IMR-90 (cell line): Measurements from ENCODE around the gene TMPRSS7. TPM values are rescaled to one million over a fixed set of nuclear protein-coding genes. Genes with fewer than 3 reads are reported as not detected.

ENCODE experiments used
- ATAC-seq: fragments of 200-7000 bp; cut with Tn5 transposase; 2 replicates; pipeline ENCODE4 v1.9.1; 2020; ENCODE audit warnings: low read depth, mild to moderate bottlenecking, moderate library complexity
- BruUV-seq: library from RNA; stranded (reverse); fragments of 400-500 nt; replicated peaks from 2 replicates; lab custom pipeline; 2021; lab: Mats Ljungman, UMichigan
- CTCF ChIA-PET: fragments of 300-600 bp; formaldehyde crosslinking; extraction: SDS; loops from one replicate; lab custom pipeline; 2021; ENCODE audit warnings: antibody characterized with exemption; lab: Yijun Ruan, JAX
- POLR2A ChIA-PET: fragments of 300-600 bp; sonication (Branson Sonifier 250); formaldehyde crosslinking; loops from one replicate; lab custom pipeline; 2022; ENCODE audit warnings: antibody characterized with exemption; ENCODE audit not compliant: unreplicated experiment; lab: Charles Lee
- DNase-seq: peaks from one replicate; pipeline ENCODE4 v3.0.0; 2013
- H2AFZ ChIP-seq: replicated peaks from 2 replicates; pipeline ENCODE3; 2013; ENCODE audit warnings: low read length, mild to moderate bottlenecking; ENCODE audit not compliant: poor library complexity
- H2AK5ac ChIP-seq: 2 replicates; pipeline ENCODE4 v1.6.1; 2013; ENCODE audit warnings: low read depth, low read length, inconsistent platforms
- H2AK9ac ChIP-seq: replicated peaks from 2 replicates; pipeline ENCODE3; 2013; ENCODE audit warnings: mild to moderate bottlenecking, low read depth, low read length, moderate library complexity; ENCODE audit not compliant: poor library complexity
- H2BK120ac ChIP-seq: 2 replicates; pipeline ENCODE4 v1.6.1; 2013; ENCODE audit warnings: low read depth, low read length, inconsistent platforms
- H2BK15ac ChIP-seq: 3 replicates; pipeline ENCODE4 v1.6.1; 2013; ENCODE audit warnings: low read depth, low read length, inconsistent platforms
- H2BK20ac ChIP-seq: 2 replicates; pipeline ENCODE4 v1.6.1; 2013; ENCODE audit warnings: low read depth, mild to moderate bottlenecking, inconsistent platforms, low read length, moderate library complexity
- H2BK5ac ChIP-seq: 2 replicates; pipeline ENCODE4 v1.6.1; 2013; ENCODE audit warnings: mild to moderate bottlenecking, low read depth, low read length, inconsistent platforms; ENCODE audit not compliant: poor library complexity, severe bottlenecking
- H3K14ac ChIP-seq: replicated peaks from 2 replicates; pipeline ENCODE4 v1.6.1; 2013; ENCODE audit warnings: low read depth, low read length, inconsistent platforms
- H3K18ac ChIP-seq: 2 replicates; pipeline ENCODE4 v1.6.1; 2013; ENCODE audit warnings: low read depth, low read length, control low read depth
- H3K23ac ChIP-seq: 2 replicates; pipeline ENCODE4 v1.6.1; 2013; ENCODE audit warnings: low read depth, low read length, inconsistent platforms
- H3K27ac ChIP-seq: 2 replicates; pipeline ENCODE4 v1.5.1; 2013; ENCODE audit warnings: mild to moderate bottlenecking, control low read depth, low read length; ENCODE audit not compliant: insufficient read depth
- H3K27me3 ChIP-seq: 2 replicates; pipeline ENCODE4 v1.6.1; 2013; ENCODE audit warnings: low read length; ENCODE audit not compliant: control insufficient read depth, insufficient read depth
- H3K36me3 ChIP-seq: 2 replicates; pipeline ENCODE4 v1.6.1; 2013; ENCODE audit warnings: low read length, mixed read lengths; ENCODE audit not compliant: control insufficient read depth, insufficient read depth
- H3K4ac ChIP-seq: 2 replicates; pipeline ENCODE4 v1.6.1; 2013; ENCODE audit warnings: low read depth, low read length, inconsistent platforms
- H3K4me1 ChIP-seq: 2 replicates; pipeline ENCODE4 v1.6.1; 2013; ENCODE audit warnings: low read length, mixed read lengths; ENCODE audit not compliant: control insufficient read depth, insufficient read depth
- H3K4me2 ChIP-seq: 2 replicates; pipeline ENCODE4 v1.6.1; 2013; ENCODE audit warnings: low read depth, mild to moderate bottlenecking, control low read depth, low read length, moderate library complexity
- H3K4me3 ChIP-seq: 2 replicates; pipeline ENCODE4 v1.5.1; 2013; ENCODE audit warnings: low read depth, mild to moderate bottlenecking, control low read depth, low read length, moderate library complexity; ENCODE audit not compliant: insufficient read depth
- H3K56ac ChIP-seq: 2 replicates; pipeline ENCODE4 v1.6.1; 2013; ENCODE audit warnings: low read length, inconsistent platforms; ENCODE audit not compliant: insufficient read depth; ENCODE audit errors: extremely low read depth
- H3K79me1 ChIP-seq, 2 experiments: 2 replicates each; pipeline ENCODE4 v1.6.1; 2013; ENCODE audit warnings: low read length in 2 of 2, inconsistent platforms in 1 of 2, low read depth in 1 of 2
- H3K9ac ChIP-seq: 2 replicates; pipeline ENCODE4 v1.6.1; 2013; ENCODE audit warnings: low read depth, low read length, control low read depth
- H3K9me1 ChIP-seq: 2 replicates; pipeline ENCODE4 v1.6.1; 2013; ENCODE audit warnings: low read length, inconsistent platforms; ENCODE audit not compliant: insufficient read depth
- H3K9me3 ChIP-seq: 2 replicates; pipeline ENCODE4 v1.6.1; 2013; ENCODE audit warnings: low read length; ENCODE audit not compliant: control insufficient read depth, insufficient read depth
- H4K20me1 ChIP-seq: 2 replicates; pipeline ENCODE4 v1.6.1; 2013; ENCODE audit warnings: low read length, inconsistent platforms; ENCODE audit not compliant: insufficient read depth
- H4K5ac ChIP-seq: 2 replicates; pipeline ENCODE4 v1.6.1; 2013; ENCODE audit warnings: mild to moderate bottlenecking, low read depth, low read length, control low read depth
- H4K8ac ChIP-seq, 2 experiments: 2 replicates each; pipeline ENCODE4 v1.6.1; 2013; ENCODE audit warnings: low read depth in 2 of 2, low read length in 2 of 2, control low read depth in 1 of 2, inconsistent platforms in 1 of 2
- H4K91ac ChIP-seq: 2 replicates; pipeline ENCODE4 v1.6.1; 2013; ENCODE audit warnings: low read depth, low read length, inconsistent platforms; ENCODE audit not compliant: insufficient read depth
- BHLHE40 ChIP-seq: fragments of 150-350 bp; IDR thresholded peaks from 2 replicates; pipeline ENCODE4 v1.6.1; 2016; ENCODE audit warnings: mild to moderate bottlenecking, low read depth, low read length
- CEBPB ChIP-seq: IDR thresholded peaks from 2 replicates; pipeline ENCODE4 v1.6.1; 2012; ENCODE audit warnings: low read depth, low read length, improper control_type of control experiment
- CHD1 ChIP-seq: IDR thresholded peaks from 2 replicates; pipeline ENCODE4 v1.6.1; 2012; ENCODE audit warnings: low read depth, low read length, improper control_type of control experiment
- CTCF ChIP-seq: conservative IDR thresholded peaks from 2 replicates; pipeline ENCODE4 v1.5.1; 2012; ENCODE audit warnings: mild to moderate bottlenecking, low read depth, low read length, improper control_type of control experiment
- ELK1 ChIP-seq: fragments of 150-350 bp; IDR thresholded peaks from 2 replicates; pipeline ENCODE4 v1.6.1; 2016; ENCODE audit warnings: low read depth, mild to moderate bottlenecking, low read length, moderate library complexity, borderline replicate concordance
- FOS ChIP-seq: fragments of 150-350 bp; IDR thresholded peaks from 2 replicates; pipeline ENCODE4 v1.6.1; 2016; ENCODE audit warnings: low read depth, low read length
- MAFK ChIP-seq: IDR thresholded peaks from 2 replicates; pipeline ENCODE4 v1.6.1; 2012; ENCODE audit warnings: low read depth, low read length, improper control_type of control experiment
- MAZ ChIP-seq: IDR thresholded peaks from 2 replicates; pipeline ENCODE4 v1.6.1; 2012; ENCODE audit warnings: low read depth, mild to moderate bottlenecking, low read length, improper control_type of control experiment, moderate library complexity, borderline replicate concordance
- MXI1 ChIP-seq: IDR thresholded peaks from 2 replicates; pipeline ENCODE4 v1.6.1; 2012; ENCODE audit warnings: low read depth, mild to moderate bottlenecking, low read length, moderate library complexity, borderline replicate concordance
- NFE2L2 ChIP-seq: fragments of 150-350 bp; IDR thresholded peaks from 2 replicates; pipeline ENCODE4 v1.6.1; 2016; ENCODE audit warnings: low read depth, mild to moderate bottlenecking, low read length
- POLR2A ChIP-seq: IDR thresholded peaks from 2 replicates; pipeline ENCODE4 v1.6.1; 2012; ENCODE audit warnings: mild to moderate bottlenecking, low read depth, low read length
- RAD21 ChIP-seq: IDR thresholded peaks from 2 replicates; pipeline ENCODE4 v1.6.1; 2012; ENCODE audit warnings: low read length, improper control_type of control experiment
- RCOR1 ChIP-seq: IDR thresholded peaks from 2 replicates; pipeline ENCODE4 v1.6.1; 2012; ENCODE audit warnings: mild to moderate bottlenecking, low read length, improper control_type of control experiment; ENCODE audit not compliant: insufficient replicate concordance
- RFX5 ChIP-seq: IDR thresholded peaks from 2 replicates; pipeline ENCODE4 v1.8.0; 2012; ENCODE audit warnings: low read depth, mild to moderate bottlenecking, low read length, moderate library complexity
- SMC3 ChIP-seq: fragments of 150-350 bp; IDR thresholded peaks from 2 replicates; pipeline ENCODE4 v1.6.1; 2016; ENCODE audit warnings: low read depth, mild to moderate bottlenecking, antibody characterized with exemption, low read length, moderate library complexity
- USF2 ChIP-seq: fragments of 150-350 bp; IDR thresholded peaks from 2 replicates; pipeline ENCODE4 v1.6.1; 2017; ENCODE audit warnings: mild to moderate bottlenecking, antibody characterized with exemption, low read length, low read depth
- WGBS, 2 experiments: methylation state at CpG; one replicate each; pipeline versions ENCODE4 v1.1.5 to v1.1.7; 2013; ENCODE audit warnings: missing lambda C conversion rate in 2 of 2; ENCODE audit not compliant: insufficient read length in 1 of 2; ENCODE audit errors: extremely low coverage in 2 of 2; 5-methylcytosine and 5-hydroxymethylcytosine counted together
- dilution Hi-C: fragments of 300-500 bp; cut with HindIII; formaldehyde crosslinking; loops from one replicate; pipeline ENCODE4 v1.14.3; 2018; ENCODE audit warnings: low sequenced_read_pairs; ENCODE audit not compliant: unreplicated experiment
- in situ Hi-C: fragments of 300-500 bp; cut with MboI; formaldehyde crosslinking; loops from 3 replicates; pipeline ENCODE4 v1.14.3; 2019; ENCODE audit warnings: low sequenced_read_pairs, inconsistent platforms, mixed read lengths
- intact Hi-C: fragments of 100-400 bp; cut with micrococcal nuclease; formaldehyde crosslinking; loops from 2 replicates; pipeline ENCODE4 v1.10.0; 2022
- polyA plus RNA-seq, 3 experiments: library from polyadenylated mRNA; depleted of rRNA; stranded (reverse); fragments of >200 nt; gene quantifications; 2 replicates each; pipeline ENCODE4 v1.2.3, GENCODE V29; 2012; ENCODE audit warnings: low replicate concordance in 1 of 3
- total RNA-seq: library from RNA; depleted of rRNA; stranded (reverse); fragments of >200 nt; gene quantifications from 2 replicates; pipeline ENCODE4 v1.2.3, GENCODE V29; 2012

Gene TMPRSS7
- total and polyA plus RNA-seq, 2 of the 4 experiments (the other 2 are of a cell fraction) = 0.07 TPM; not detected in 1

GRCh38 chr3:112000966-112001365 is 33.6 kb upstream of the TMPRSS7 start:
- Histone ChIP-seq H2AK5ac (no peak overlapping the region), H4K8ac (no peak overlapping the region), H3K27ac (no peak overlapping the region), H3K4me3 (no peak overlapping the region), H4K91ac (no peak overlapping the region), H3K36me3 (no peaks in the 10 kb centered on the region), H4K5ac (no peak overlapping the region), H3K79me1 (no peaks in the 10 kb centered on the region), H3K4me1 (peaks cover 6% of the 10 kb centered on the region), H3K23ac (no peak overlapping the region), H2AFZ (peak overlapping the region; percentile 24), H3K4me2 (no peak overlapping the region), H3K18ac (no peak overlapping the region), H2AK9ac (no peak overlapping the region), H4K20me1 (no peaks in the 10 kb centered on the region), H3K4ac (no peak overlapping the region), H2BK120ac (no peak overlapping the region), H3K9me1 (peaks cover 6% of the 10 kb centered on the region), H2BK5ac (no peak overlapping the region), H3K14ac (no peak overlapping the region; the same call in 1 of the 2 replicates), H3K27me3 (no peaks in the 10 kb centered on the region; the same call in 1 of the 2 replicates), H2BK15ac (no peak overlapping the region), H3K9me3 (no peaks in the 10 kb centered on the region), H3K9ac (no peak overlapping the region), H2BK20ac (no peak overlapping the region), H3K56ac (no peak overlapping the region)
- ATAC-seq (no peak), DNase-seq (peak; percentile 21)
- intact Hi-C loops = no loop called here
- POLR2A ChIA-PET = no interaction called here
- CTCF ChIA-PET = interaction anchor here (0.7 to 1.3 kb wide), 3 partner anchors 9 to 16 kb away, joined by 3 to 4 read pairs (median 3); no protein-coding TSS in a partner anchor
- TF ChIP-seq CHD1 = no peak
- no peak for TF ChIP-seq NFE2L2
- no peak for TF ChIP-seq POLR2A
- TF ChIP-seq MAFK = no peak
- no peak for TF ChIP-seq CTCF
- TF ChIP-seq RCOR1 = no peak
- no peak for TF ChIP-seq FOS
- TF ChIP-seq CEBPB = no peak
- no peak for TF ChIP-seq BHLHE40
- no peak for TF ChIP-seq ELK1
- no peak for TF ChIP-seq USF2
- no peak for TF ChIP-seq SMC3
- TF ChIP-seq MXI1 = no peak
- no peak for TF ChIP-seq RFX5
- no peak for TF ChIP-seq RAD21
- TF ChIP-seq MAZ = no peak
- dilution Hi-C loops = no loop called here
- WGBS, 2 experiments = no CpG with 5 or more reads among the region's 2 CpGs
- BruUV-seq = no TSS peak
- in situ Hi-C loops = no loop called here
